HUES6 (cell line): ENCODE measurements around the gene GABRB3.
A peak's percentile ranks its signal among the peaks of the same experiment; 100 is the strongest.

ENCODE experiments used
- H3K27ac ChIP-seq: 2 replicates; pipeline ENCODE4 v1.7.0; 2013; ENCODE audit warnings: low read depth, mild to moderate bottlenecking, low read length, inconsistent platforms
- H3K27me3 ChIP-seq: 2 replicates; pipeline ENCODE4 v1.6.1; 2013; ENCODE audit warnings: low read length; ENCODE audit not compliant: control insufficient read depth, insufficient read depth
- H3K36me3 ChIP-seq: 2 replicates; pipeline ENCODE4 v1.6.1; 2013; ENCODE audit warnings: low read length; ENCODE audit not compliant: control insufficient read depth, insufficient read depth
- H3K4me1 ChIP-seq: 2 replicates; pipeline ENCODE4 v1.6.1; 2013; ENCODE audit warnings: low read length; ENCODE audit not compliant: control insufficient read depth, insufficient read depth
- H3K4me3 ChIP-seq: 2 replicates; pipeline ENCODE4 v1.5.1; 2013; ENCODE audit warnings: low read depth, low read length
- H3K9ac ChIP-seq: one replicate; pipeline ENCODE4 v1.6.1; 2013; ENCODE audit warnings: mild to moderate bottlenecking, low read length
- H3K9me3 ChIP-seq: 2 replicates; pipeline ENCODE4 v1.6.1; 2013; ENCODE audit warnings: low read depth, low read length; ENCODE audit not compliant: control insufficient read depth, insufficient read depth

The GABRB3 gene

DNA sequence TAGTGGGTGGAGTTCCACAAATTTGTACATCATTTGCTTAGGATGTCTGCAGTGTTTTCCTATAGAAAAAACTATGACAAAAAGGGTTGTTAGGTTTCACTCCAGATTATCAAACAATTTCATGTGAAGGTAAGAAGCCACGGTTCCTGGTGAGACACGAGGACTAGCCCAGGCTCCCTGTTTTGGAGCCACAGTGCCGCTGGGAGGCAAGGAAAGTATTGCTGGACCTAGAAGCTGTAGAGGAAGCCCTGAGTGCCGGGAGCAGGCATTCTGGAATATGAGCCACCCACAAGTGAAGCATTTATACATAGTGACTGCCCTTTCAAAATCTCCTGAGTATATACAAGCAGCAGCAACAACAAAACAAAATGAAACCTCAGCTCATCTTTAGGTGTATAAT lies 142.0 kb downstream of the GABRB3 start:
- H3K36me3 ChIP-seq = no peaks in the 10 kb centered on the region; the same call in 1 of the 2 replicates
- H3K27me3 ChIP-seq = no peaks in the 10 kb centered on the region
- H3K27ac ChIP-seq = no peak overlapping the region
- H3K4me1 ChIP-seq = peaks cover 51% of the 10 kb centered on the region
- H3K9me3 ChIP-seq = peaks cover 13% of the 10 kb centered on the region; the same call in 1 of the 2 replicates
- H3K4me3 ChIP-seq = no peak overlapping the region
- no peak overlapping the region for H3K9ac ChIP-seq

DNA sequence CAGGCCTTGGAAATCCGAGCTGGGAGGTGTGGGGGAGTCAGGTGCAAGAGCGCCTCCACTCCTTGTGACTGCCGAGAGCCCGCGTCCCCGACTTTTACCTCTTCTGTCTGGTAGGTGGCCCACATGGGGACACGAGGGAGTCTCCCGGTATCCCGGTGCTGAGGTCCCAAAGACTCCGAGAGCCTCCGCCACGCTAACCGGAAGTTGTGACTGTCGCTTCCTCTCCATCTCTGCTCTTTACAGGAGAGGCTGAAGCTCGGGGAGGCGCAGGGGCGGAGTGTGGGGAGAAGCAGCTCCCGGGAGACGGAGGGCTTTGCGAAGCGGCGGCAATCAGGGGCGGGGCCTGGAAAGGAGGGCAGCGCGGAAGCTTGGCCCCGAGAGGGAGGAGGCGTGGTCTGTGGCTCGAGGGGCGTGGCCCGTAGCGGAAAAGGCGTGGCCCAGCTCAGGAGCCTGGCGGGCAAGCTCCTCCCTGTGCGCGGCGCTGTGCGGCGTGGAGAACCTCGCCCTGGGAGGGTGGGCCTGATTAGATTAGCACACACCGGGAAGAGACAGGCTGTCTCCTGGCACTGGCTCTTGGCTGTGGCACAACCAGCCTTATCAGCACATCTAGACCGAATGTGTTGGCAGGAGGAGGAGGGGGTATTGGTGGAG lies 143.9 kb downstream of the GABRB3 start:
- H3K27ac ChIP-seq = no peak overlapping the region
- no peak overlapping the region for H3K9ac ChIP-seq
- H3K9me3 ChIP-seq = peaks cover 13% of the 10 kb centered on the region; the same call in 1 of the 2 replicates
- H3K36me3 ChIP-seq = peaks cover 1% of the 10 kb centered on the region; the same call in 1 of the 2 replicates
- H3K4me3 ChIP-seq = peak overlapping the region; percentile 40; the same call in 1 of the 2 replicates
- no peaks in the 10 kb centered on the region for H3K27me3 ChIP-seq
- H3K4me1 ChIP-seq = peaks cover 50% of the 10 kb centered on the region

DNA sequence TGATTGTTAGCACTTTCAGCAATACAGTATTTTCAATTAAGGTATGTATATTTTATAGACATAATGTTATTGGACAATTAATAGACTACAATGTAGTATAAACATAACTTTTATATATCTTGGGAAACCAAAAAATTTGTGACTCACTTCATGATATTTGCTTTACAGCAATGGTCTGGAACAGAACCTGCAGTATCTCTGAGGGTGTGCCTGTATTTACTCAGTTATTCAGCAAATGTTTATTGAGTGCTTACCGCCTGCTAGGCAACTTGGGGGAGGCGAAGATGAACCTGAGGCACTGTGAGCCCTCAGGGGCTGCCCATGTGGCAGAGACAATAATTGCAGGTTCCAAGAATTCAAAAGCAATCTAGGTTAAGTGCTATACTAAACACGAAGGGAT lies 144.8 kb downstream of the GABRB3 start:
- Histone ChIP-seq H3K36me3 (peaks cover 5% of the 10 kb centered on the region; the same call in 1 of the 2 replicates), H3K4me3 (peak overlapping the region; percentile 40; the same call in 1 of the 2 replicates), H3K27ac (no peak overlapping the region), H3K27me3 (no peaks in the 10 kb centered on the region), H3K9ac (no peak overlapping the region), H3K4me1 (peaks cover 54% of the 10 kb centered on the region), H3K9me3 (peaks cover 13% of the 10 kb centered on the region; the same call in 1 of the 2 replicates)

DNA sequence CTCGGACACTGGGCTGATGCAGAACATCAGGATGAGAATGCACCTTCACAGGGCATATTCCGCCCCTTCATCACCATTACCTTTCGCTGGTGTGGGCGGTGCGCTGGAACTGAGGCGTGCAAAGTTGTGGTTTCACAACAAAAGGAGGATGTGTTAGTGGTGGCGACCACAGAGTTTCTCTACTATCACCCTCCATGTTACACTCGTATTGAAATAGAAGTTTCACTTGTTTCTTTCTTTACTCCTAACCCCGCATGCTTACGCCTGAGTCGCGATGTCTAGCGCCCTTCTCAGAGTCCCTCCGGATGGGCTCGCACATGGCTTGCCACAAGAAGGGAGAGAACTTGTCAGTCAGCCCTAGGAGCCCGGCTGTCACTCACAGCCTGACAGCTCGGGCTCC lies 148.7 kb downstream of the GABRB3 start:
- no peak overlapping the region for H3K4me3 ChIP-seq
- H3K27me3 ChIP-seq = no peaks in the 10 kb centered on the region
- no peak overlapping the region for H3K9ac ChIP-seq
- no peak overlapping the region for H3K27ac ChIP-seq
- peaks cover 20% of the 10 kb centered on the region for H3K36me3 ChIP-seq
- H3K9me3 ChIP-seq = peaks cover 13% of the 10 kb centered on the region; the same call in 1 of the 2 replicates
- H3K4me1 ChIP-seq = peaks cover 38% of the 10 kb centered on the region

DNA sequence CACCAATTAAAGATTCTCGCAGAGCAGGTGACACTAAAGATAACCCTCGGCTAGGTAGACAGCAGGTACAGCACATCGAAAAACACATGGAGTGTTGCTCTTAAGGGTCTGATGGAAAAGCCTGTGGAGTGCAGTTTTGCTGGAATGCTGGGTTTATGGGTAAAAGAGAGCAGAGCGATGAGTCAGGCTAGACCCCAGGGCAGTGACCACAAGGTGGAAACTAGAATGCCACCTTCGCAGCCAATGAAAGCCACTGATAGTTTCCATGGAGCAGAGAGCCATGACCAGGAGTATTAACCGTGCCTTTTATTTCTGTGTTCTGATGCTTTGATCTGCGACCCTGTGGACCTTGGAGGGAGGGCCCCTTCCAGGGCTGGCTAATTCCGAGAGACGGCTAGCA lies 149.8 kb downstream of the GABRB3 start:
- H3K27ac ChIP-seq = no peak overlapping the region
- H3K27me3 ChIP-seq = no peaks in the 10 kb centered on the region
- H3K9ac ChIP-seq = no peak overlapping the region
- peaks cover 20% of the 10 kb centered on the region for H3K36me3 ChIP-seq
- peaks cover 6% of the 10 kb centered on the region; the same call in 1 of the 2 replicates for H3K9me3 ChIP-seq
- peaks cover 35% of the 10 kb centered on the region for H3K4me1 ChIP-seq
- no peak overlapping the region for H3K4me3 ChIP-seq

DNA sequence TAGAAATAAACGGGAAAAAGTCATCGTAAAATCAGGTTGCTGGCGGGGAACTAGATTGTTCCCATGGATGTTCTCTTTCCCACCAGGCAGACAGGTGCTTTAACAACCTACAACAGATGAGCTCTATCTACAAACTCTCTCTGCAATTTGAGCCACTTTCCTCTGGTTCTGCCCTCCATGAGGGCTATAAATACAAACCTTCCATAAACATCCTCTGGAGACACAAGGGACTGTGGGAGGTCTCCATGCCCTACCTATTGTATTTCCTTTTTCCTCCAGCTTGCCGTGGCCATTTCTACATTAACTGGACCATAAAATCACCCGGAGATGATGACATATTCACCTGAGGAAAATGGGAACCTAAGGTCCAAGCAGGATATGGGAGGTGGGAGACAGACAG lies 151.1 kb downstream of the GABRB3 start:
- peaks cover 20% of the 10 kb centered on the region for H3K36me3 ChIP-seq
- H3K27me3 ChIP-seq = no peaks in the 10 kb centered on the region
- peaks cover 35% of the 10 kb centered on the region for H3K4me1 ChIP-seq
- no peak overlapping the region for H3K9ac ChIP-seq
- no peak overlapping the region for H3K27ac ChIP-seq
- H3K4me3 ChIP-seq = no peak overlapping the region
- peaks cover 2% of the 10 kb centered on the region; the same call in 1 of the 2 replicates for H3K9me3 ChIP-seq

DNA sequence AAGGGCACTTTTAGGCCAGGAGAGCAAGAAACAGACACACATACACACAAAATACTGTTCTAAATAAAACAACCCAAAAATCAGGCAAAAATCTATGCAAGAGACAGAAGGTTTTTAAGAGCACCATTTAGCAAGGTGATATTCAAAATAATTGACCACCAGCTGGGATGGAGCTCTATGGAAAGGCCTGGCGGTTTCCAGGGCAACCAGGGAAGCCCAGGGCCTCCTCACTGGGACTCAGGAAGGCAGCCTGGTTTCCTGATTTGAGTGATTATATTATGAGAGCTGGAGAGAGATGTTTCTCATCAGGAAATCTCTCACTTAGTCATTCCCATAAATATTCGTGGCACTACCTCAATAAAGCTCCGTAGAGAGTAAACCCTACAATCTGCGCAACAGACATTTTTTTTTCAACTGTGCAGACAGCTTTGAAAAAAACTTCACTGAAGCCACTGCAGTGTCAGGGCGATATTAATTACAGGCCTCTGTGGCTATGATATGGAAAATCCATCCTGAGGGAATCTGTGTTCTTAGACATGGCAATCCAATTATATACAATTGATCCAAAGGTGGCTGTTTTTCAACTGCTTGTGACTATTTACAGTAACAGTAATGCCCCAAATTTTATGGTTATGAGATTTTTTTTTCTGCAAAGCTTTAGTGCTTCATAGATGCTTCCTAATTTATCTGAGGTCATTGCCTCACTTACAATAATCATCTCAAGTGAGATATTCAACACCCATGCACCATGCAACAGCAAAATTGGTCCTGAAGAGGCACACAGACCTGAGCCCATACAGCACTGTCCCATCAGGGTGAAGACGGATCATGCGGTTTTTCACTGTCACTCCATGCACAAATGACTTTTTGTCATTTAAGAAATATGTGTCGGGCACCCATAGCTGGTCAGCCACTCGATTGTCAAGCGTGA lies 152.1 kb downstream of the GABRB3 start:
- H3K4me3 ChIP-seq = no peak overlapping the region
- no peak overlapping the region for H3K9ac ChIP-seq
- no peaks in the 10 kb centered on the region for H3K9me3 ChIP-seq
- H3K27me3 ChIP-seq = no peaks in the 10 kb centered on the region
- H3K27ac ChIP-seq = no peak overlapping the region
- peaks cover 24% of the 10 kb centered on the region for H3K36me3 ChIP-seq
- H3K4me1 ChIP-seq = peaks cover 41% of the 10 kb centered on the region

DNA sequence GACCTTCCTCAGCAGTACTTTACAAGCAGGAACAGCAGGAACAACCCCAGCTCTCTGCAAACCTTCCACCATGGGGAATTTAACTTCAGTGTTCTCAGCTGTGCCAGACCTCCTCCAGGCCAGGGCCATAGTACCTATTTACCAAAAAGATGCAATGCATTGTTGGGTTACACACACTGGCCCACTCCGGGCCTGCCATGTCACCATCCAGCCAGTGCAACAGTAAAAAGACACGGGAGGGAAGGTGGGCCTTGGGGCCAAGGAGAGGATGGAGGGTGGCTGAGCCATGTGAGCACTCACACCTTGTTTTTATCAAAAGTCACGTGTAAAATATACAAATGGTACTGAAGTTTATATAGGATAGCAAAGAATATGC lies 157.0 kb downstream of the GABRB3 start:
- Histone ChIP-seq H3K9me3 (peaks cover under 1% of the 10 kb centered on the region; the same call in 1 of the 2 replicates), H3K36me3 (peaks cover 40% of the 10 kb centered on the region), H3K27me3 (no peaks in the 10 kb centered on the region), H3K4me3 (no peak overlapping the region), H3K4me1 (peaks cover 15% of the 10 kb centered on the region), H3K27ac (no peak overlapping the region), H3K9ac (no peak overlapping the region)

DNA sequence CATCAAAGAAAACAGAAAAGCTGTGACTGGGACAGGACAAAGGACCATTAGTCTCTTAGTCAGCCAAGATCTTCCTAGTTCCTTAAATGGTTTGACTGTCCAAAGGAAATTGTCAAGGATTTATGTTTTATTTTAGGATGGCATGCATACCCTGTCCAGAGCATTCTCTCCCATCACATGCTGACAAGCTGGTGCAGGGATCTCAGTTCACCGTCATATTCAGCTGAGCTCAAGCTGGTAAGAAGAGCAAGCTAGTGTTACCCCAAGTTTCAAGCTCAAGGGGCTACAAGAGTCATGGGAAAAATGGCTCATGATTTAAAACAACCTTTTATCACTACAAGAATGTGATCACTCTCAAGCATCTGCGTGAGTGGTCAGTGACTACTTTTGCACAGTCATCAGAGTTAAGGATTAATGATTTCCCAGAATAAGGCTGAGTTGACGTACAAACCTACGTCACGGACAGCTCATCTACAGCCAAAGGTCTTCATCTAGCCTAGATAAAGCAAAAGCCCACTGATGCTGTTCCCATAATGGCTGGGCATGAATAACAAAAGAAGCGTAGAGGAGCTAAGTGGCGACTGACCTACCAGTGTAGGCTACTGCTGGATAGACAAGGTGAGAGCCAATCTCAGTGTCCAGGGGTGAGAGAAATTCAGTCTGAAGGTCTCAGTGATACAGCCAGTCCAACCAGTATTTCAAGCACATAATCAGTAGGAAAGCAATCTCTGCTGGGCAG lies 157.5 kb downstream of the GABRB3 start:
- Histone ChIP-seq H3K36me3 (peaks cover 42% of the 10 kb centered on the region), H3K4me3 (no peak overlapping the region), H3K27ac (no peak overlapping the region), H3K27me3 (no peaks in the 10 kb centered on the region), H3K4me1 (peaks cover 14% of the 10 kb centered on the region), H3K9me3 (peaks cover 6% of the 10 kb centered on the region), H3K9ac (no peak overlapping the region)

DNA sequence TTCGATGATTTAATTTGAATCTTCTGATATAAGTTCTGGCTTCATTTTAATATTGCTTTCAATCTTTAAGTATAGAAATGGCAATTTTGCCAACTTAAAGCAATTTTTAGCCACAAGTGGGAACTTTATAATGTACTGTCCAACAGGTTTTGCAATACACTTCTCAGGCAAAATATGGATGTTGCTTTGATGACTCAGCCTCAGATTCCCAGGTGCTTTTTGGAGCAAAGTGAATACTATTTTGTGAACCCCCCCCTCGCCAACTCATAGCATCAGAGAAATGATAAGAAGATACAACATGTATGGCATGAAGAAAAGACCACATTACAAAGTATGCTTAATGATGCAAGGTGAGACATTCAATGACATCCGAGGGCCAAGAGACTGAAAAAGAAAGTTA lies 158.1 kb downstream of the GABRB3 start:
- Histone ChIP-seq H3K9ac (no peak overlapping the region), H3K9me3 (peaks cover 12% of the 10 kb centered on the region), H3K27me3 (no peaks in the 10 kb centered on the region), H3K27ac (no peak overlapping the region), H3K4me1 (peaks cover 14% of the 10 kb centered on the region), H3K4me3 (no peak overlapping the region), H3K36me3 (peaks cover 42% of the 10 kb centered on the region)
